HepG2 (cell line): ENCODE data around the gene MAB21L4. TPM values are rescaled to one million over a fixed set of nuclear protein-coding genes. Genes with fewer than 3 reads are reported as not detected.

Experiments
- BHLHE40 ChIP-seq: IDR thresholded peaks from 2 replicates; pipeline ENCODE4 v1.6.1; 2011; ENCODE audit warnings: low read length, improper control_type of control experiment
- CCDC6 ChIP-seq: sonication (generic); formaldehyde crosslinking; IDR thresholded peaks from 2 replicates; pipeline ENCODE4 v1.8.1; 2022; ENCODE audit warnings: mild to moderate bottlenecking, missing genetic modification reagents, moderate library complexity
- CTCF ChIP-seq: sonication (generic); formaldehyde crosslinking; IDR thresholded peaks from 2 replicates; pipeline ENCODE4 v1.5.0; 2020; ENCODE audit warnings: mild to moderate bottlenecking, missing genetic modification reagents, moderate library complexity
- MYPOP ChIP-seq: sonication (generic); formaldehyde crosslinking; IDR thresholded peaks from 2 replicates; pipeline ENCODE4 v1.8.1; 2023; ENCODE audit warnings: mild to moderate bottlenecking, moderate library complexity, missing genetic modification reagents
- POLR2G ChIP-seq: fragments of 200-400 bp; formaldehyde crosslinking; IDR thresholded peaks from 2 replicates; pipeline ENCODE4 v1.6.1; 2018; ENCODE audit warnings: mild to moderate bottlenecking, low read depth, low read length, moderate library complexity
- STAT5B ChIP-seq: sonication (generic); formaldehyde crosslinking; IDR thresholded peaks from 2 replicates; pipeline ENCODE4 v1.4.0; 2020; ENCODE audit warnings: missing genetic modification reagents
- TP53 ChIP-seq: sonication (generic); formaldehyde crosslinking; conservative IDR thresholded peaks from 2 replicates; pipeline ENCODE4 v1.4.0; 2020; ENCODE audit warnings: missing genetic modification reagents
- TRAFD1 ChIP-seq: sonication (generic); formaldehyde crosslinking; IDR thresholded peaks from 2 replicates; pipeline ENCODE4 v1.5.1; 2020; ENCODE audit warnings: missing genetic modification reagents, mild to moderate bottlenecking, borderline replicate concordance
- YEATS2 ChIP-seq: sonication (generic); formaldehyde crosslinking; IDR thresholded peaks from 2 replicates; pipeline ENCODE4 v1.4.0; 2020; ENCODE audit warnings: missing genetic modification reagents, borderline replicate concordance
- ZBTB40 ChIP-seq, 2 experiments: fragments of 450-650 bp in 1 of 2; sonication (generic) in 1 of 2; formaldehyde crosslinking in 1 of 2; IDR thresholded peaks; 2 replicates each; pipeline versions ENCODE4 v1.6.1 to v1.8.0; 2016 to 2022; ENCODE audit warnings: antibody characterized with exemption in 1 of 2, mild to moderate bottlenecking in 1 of 2, missing genetic modification reagents in 1 of 2
- ZNF550 ChIP-seq: sonication (generic); formaldehyde crosslinking; IDR thresholded peaks from 2 replicates; pipeline ENCODE4 v1.4.0; 2020; ENCODE audit warnings: mild to moderate bottlenecking, missing genetic modification reagents, borderline replicate concordance
- ZNF597 ChIP-seq: sonication (generic); formaldehyde crosslinking; IDR thresholded peaks from 2 replicates; pipeline ENCODE4 v1.5.0; 2020; ENCODE audit warnings: missing genetic modification reagents
- polyA plus RNA-seq, 8 experiments: library from polyadenylated mRNA; depleted of rRNA in 3 of 8; stranded (reverse) in 7 of 8; unstranded in 1 of 8; fragments of >200 nt; fragmentation: Illumina TruSeq in 4 of 8; extraction: Trizol in 4 of 8; gene quantifications; 2 replicates each; pipeline versions ENCODE4 v1.2.1 to v1.2.3, GENCODE V29; 2011 to 2016; ENCODE audit warnings: low read depth in 4 of 8, missing spikeins in 1 of 8, mixed read lengths in 1 of 8; ENCODE audit not compliant: insufficient read depth in 1 of 8
- total RNA-seq, 5 experiments: library from RNA; depleted of rRNA; stranded (reverse); fragments of >200 nt; fragmentation: Illumina TruSeq; extraction: Trizol; gene quantifications; 2 replicates each; pipeline ENCODE4 v1.2.3, GENCODE V29; 2016; ENCODE audit warnings: low read depth in 1 of 5

Gene MAB21L4
- total and polyA plus RNA-seq, 2 of the 13 experiments (the other 11 are each of a cell fraction or from before 2014, with no cell fraction given), result 3.0 to 14.0 TPM

- TF ChIP-seq CTCF, result no peak; the same call in 1 of the 2 replicates
- peak; percentile 88; the same call in 1 of the 2 replicates for TF ChIP-seq YEATS2 (CRISPR knock-in tag)
- peak; percentile 96 for TF ChIP-seq POLR2G
- TF ChIP-seq TRAFD1, result no peak
- peak; percentile 92 for TF ChIP-seq CCDC6
- TF ChIP-seq BHLHE40, result peak; percentile 62
- TF ChIP-seq MYPOP (CRISPR knock-in tag), result 0 out of 2 replicates have a peak, but pooled peaks have one; percentile 33
- TF ChIP-seq ZBTB40 (IDR thresholded peaks at IDR 0.05), result no peak
- peak; percentile 92 for TF ChIP-seq ZBTB40 (CRISPR knock-in tag; IDR thresholded peaks at IDR 0.05)
- no peak for TF ChIP-seq ZNF597 (CRISPR knock-in tag)
- TF ChIP-seq ZNF550 (CRISPR knock-in tag), result no peak; the same call in 1 of the 2 replicates
- peak; percentile 82 for TF ChIP-seq STAT5B (CRISPR knock-in tag)
- no peak for TF ChIP-seq TP53 (CRISPR knock-in tag)
Observed at GRCh38 chr2:240876475-240877251, 19.3 kb downstream of the MAB21L4 start (continued).
